Tracheal epithelial cell (primary cell): ENCODE measurements around the gene HLA-B. TPM values are rescaled to one million over a fixed set of nuclear protein-coding genes. Genes with fewer than 3 reads are reported as not detected.

Experiments
- total RNA-seq: library from RNA; depleted of rRNA; stranded (reverse); fragments of >200 nt; gene quantifications from 2 replicates; pipeline ENCODE4 v1.2.1, GENCODE V29; 2014

Gene HLA-B
- 37.1 and 164 TPM in 2 replicates for total RNA-seq

DNA sequence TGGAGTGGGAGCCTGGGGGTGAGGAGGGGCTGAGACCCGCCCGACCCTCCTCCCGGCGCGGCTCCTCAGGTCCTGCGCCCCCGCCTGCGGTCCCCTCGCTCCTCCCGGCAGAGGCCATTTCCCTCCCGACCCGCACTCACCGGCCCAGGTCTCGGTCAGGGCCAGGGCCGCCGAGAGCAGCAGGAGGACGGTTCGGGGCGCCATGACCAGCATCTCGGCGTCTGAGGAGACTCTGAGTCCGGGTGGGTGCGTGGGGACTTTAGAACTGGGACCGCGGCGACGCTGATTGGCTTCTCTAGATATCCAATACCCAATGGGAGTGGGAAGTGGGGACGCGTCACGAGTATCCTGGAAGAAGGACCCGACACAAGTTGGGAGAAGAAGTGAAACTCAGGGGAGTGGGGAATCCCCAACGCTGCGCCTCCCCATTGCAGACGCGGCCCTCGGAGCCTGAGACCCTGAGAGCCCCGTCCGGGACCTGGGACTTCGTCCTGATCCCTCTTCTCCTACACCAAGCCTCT, at the start of gene HLA-B:
HLA-B (minus strand) TSS at position 234 of the 521 bp plus-strand sequence; CDS start at position 213, 21 bp downstream.

GRCh38 chr6:31403283-31404060, 46.5 kb upstream of the HLA-B start, which contains the start of gene MICA:
MICA (plus strand) TSS chr6:31403595; CDS start chr6:31403633, 38 bp downstream.

Other genes with a start within 250 kb of the HLA-B start
- 1.2 TPM in 1 of 2 replicates, not detected in the other for gene C6orf15, start 244.6 kb downstream of the HLA-B start, total RNA-seq
- gene PSORS1C1, start 242.4 kb downstream of the HLA-B start, total RNA-seq: 0.43 and 1.7 TPM in 2 replicates
- gene CDSN, start 236.7 kb downstream of the HLA-B start, total RNA-seq: 0.24 TPM in 1 of 2 replicates, not detected in the other
- gene PSORS1C2, start 218.1 kb downstream of the HLA-B start, total RNA-seq: not detected in 2 replicates
- gene CCHCR1, start 199.4 kb downstream of the HLA-B start, total RNA-seq: 11.5 and 18.3 TPM in 2 replicates
- 3.0 and 6.0 TPM in 2 replicates for gene TCF19, start 198.6 kb downstream of the HLA-B start, total RNA-seq
- 0.21 and 1.2 TPM in 2 replicates for gene POU5F1, start 186.5 kb downstream of the HLA-B start, total RNA-seq
- 191 and 310 TPM in 2 replicates for gene HLA-C, start 85.1 kb downstream of the HLA-B start, total RNA-seq
- 28.7 and 56.9 TPM in 2 replicates for gene MICA, start 46.4 kb upstream of the HLA-B start, total RNA-seq
- gene MICB, start 141.0 kb upstream of the HLA-B start, total RNA-seq: 4.7 and 9.9 TPM in 2 replicates
- gene MCCD1, start 171.8 kb upstream of the HLA-B start, total RNA-seq: not detected in 2 replicates
- 279 and 313 TPM in 2 replicates for gene DDX39B, start 184.8 kb upstream of the HLA-B start, total RNA-seq
- 0.21 and 1.2 TPM in 2 replicates for gene ATP6V1G2, start 189.4 kb upstream of the HLA-B start, total RNA-seq
- 43.6 and 54.6 TPM in 2 replicates for gene NFKBIL1, start 190.4 kb upstream of the HLA-B start, total RNA-seq
- gene LTA, start 215.1 kb upstream of the HLA-B start, total RNA-seq: not detected in 2 replicates
- gene TNF, start 218.4 kb upstream of the HLA-B start, total RNA-seq: 4.3 TPM in 1 of 2 replicates, not detected in the other
- 6.7 TPM in 1 of 2 replicates, not detected in the other for gene LTB, start 225.2 kb upstream of the HLA-B start, total RNA-seq
- not detected in 2 replicates for gene LST1, start 229.1 kb upstream of the HLA-B start, total RNA-seq
- gene NCR3, start 235.8 kb upstream of the HLA-B start, total RNA-seq: not detected in 2 replicates